OCI-LY1 (cell line): ENCODE results near the gene ARHGEF28.

Source experiments
- H2AFZ ChIP-seq: fragments of 200-600 bp; sonication (generic), shearing (Covaris generic); 2 replicates; pipeline ENCODE4 v1.6.0; 2014; ENCODE audit warnings: antibody characterized with exemption, mild to moderate bottlenecking, low read length
- H3F3A ChIP-seq: fragments of 200-600 bp; sonication (generic), shearing (Covaris generic); 2 replicates; pipeline ENCODE4 v1.6.0; 2014; ENCODE audit warnings: mild to moderate bottlenecking, antibody characterized with exemption, low read length, moderate library complexity; ENCODE audit not compliant: insufficient read depth
- H3K27ac ChIP-seq: fragments of 200-600 bp; sonication (generic); 2 replicates; pipeline ENCODE4 v1.5.1; 2014; ENCODE audit warnings: low read length, mixed run types, mild to moderate bottlenecking, low read depth; ENCODE audit not compliant: poor library complexity, severe bottlenecking
- H3K27me3 ChIP-seq: fragments of 200-600 bp; sonication (generic); 2 replicates; pipeline ENCODE4 v1.6.0; 2014; ENCODE audit warnings: antibody characterized with exemption, mild to moderate bottlenecking, low read length, moderate library complexity; ENCODE audit not compliant: insufficient read depth
- H3K36me3 ChIP-seq: fragments of 200-600 bp; sonication (generic); 2 replicates; pipeline ENCODE4 v1.6.1; 2014; ENCODE audit warnings: mild to moderate bottlenecking, antibody characterized with exemption, low read length, moderate library complexity, mixed read lengths; ENCODE audit not compliant: insufficient read depth
- H3K4me1 ChIP-seq: fragments of 200-600 bp; sonication (generic); 2 replicates; pipeline ENCODE4 v1.5.1; 2014; ENCODE audit warnings: mild to moderate bottlenecking, low read length, moderate library complexity; ENCODE audit not compliant: insufficient read depth, severe bottlenecking
- H3K4me2 ChIP-seq: fragments of 200-600 bp; sonication (generic), shearing (Covaris generic); 2 replicates; pipeline ENCODE4 v1.6.1; 2014; ENCODE audit warnings: low read length
- H3K4me3 ChIP-seq: fragments of 200-600 bp; sonication (generic); 2 replicates; pipeline ENCODE4 v1.5.1; 2014; ENCODE audit warnings: low read length, low read depth, mild to moderate bottlenecking, mixed read lengths; ENCODE audit not compliant: poor library complexity, severe bottlenecking
- H3K79me2 ChIP-seq: fragments of 200-600 bp; shearing (Covaris generic); 2 replicates; pipeline ENCODE4 v1.6.1; 2016; ENCODE audit warnings: mixed run types, low read length, mixed read lengths; ENCODE audit not compliant: insufficient read depth
- H3K9ac ChIP-seq: fragments of 200-600 bp; sonication (generic), shearing (Covaris generic); 2 replicates; pipeline ENCODE4 v1.6.1; 2014; ENCODE audit warnings: mild to moderate bottlenecking, low read length, mixed read lengths
- H3K9me2 ChIP-seq: fragments of 200-600 bp; sonication (generic), shearing (Covaris generic); 2 replicates; pipeline ENCODE4 v1.6.1; 2014; ENCODE audit warnings: low read depth, mild to moderate bottlenecking, low read length, mixed read lengths
- H3K9me3 ChIP-seq: fragments of 200-600 bp; shearing (Covaris generic); 2 replicates; pipeline ENCODE4 v1.6.1; 2014; ENCODE audit warnings: low read length, mixed read lengths
- H4K20me1 ChIP-seq: fragments of 200-600 bp; sonication (generic), shearing (Covaris generic); 2 replicates; pipeline ENCODE4 v1.6.0; 2016; ENCODE audit warnings: mild to moderate bottlenecking, low read length; ENCODE audit not compliant: insufficient read depth
- EZH2 ChIP-seq: fragments of 200-600 bp; sonication (generic), shearing (Covaris generic); IDR thresholded peaks from 2 replicates; pipeline ENCODE4 v1.8.0; 2017; ENCODE audit warnings: borderline replicate concordance, mixed run types, mild to moderate bottlenecking, antibody characterized with exemption, low read length, moderate library complexity, mixed read lengths
- TF ChIP-seq, protein P1 (sequence below): fragments of 200-600 bp; sonication (generic), shearing (Covaris generic); IDR thresholded peaks from 2 replicates; pipeline ENCODE4 v1.5.1; 2017; ENCODE audit warnings: mild to moderate bottlenecking, antibody characterized with exemption, low read length, moderate library complexity, mixed read lengths

The ARHGEF28 gene

DNA sequence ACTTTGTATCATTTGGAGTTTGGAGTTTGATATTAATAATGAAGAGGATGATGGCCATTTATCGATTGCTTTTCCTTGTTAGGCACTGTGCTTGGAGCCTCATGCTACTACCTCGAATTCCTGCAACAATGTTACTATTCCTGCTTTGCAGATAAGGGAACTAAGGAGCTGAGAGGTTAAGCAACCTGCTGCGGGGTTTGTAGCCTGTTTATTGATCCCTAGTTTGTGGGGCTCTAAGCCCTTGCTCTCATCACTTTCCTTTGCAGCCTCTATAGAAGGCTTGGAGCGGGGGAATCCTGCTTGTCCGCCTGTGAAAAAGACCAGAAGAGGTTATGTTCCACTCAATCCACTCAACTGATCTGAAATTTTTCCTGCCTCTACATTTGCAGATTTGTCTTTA, 15.8 kb downstream of the ARHGEF28 start:
- no peaks in the 10 kb centered on the region for H3K9me2 ChIP-seq
- H3K4me3 ChIP-seq: no peak overlapping the region

DNA sequence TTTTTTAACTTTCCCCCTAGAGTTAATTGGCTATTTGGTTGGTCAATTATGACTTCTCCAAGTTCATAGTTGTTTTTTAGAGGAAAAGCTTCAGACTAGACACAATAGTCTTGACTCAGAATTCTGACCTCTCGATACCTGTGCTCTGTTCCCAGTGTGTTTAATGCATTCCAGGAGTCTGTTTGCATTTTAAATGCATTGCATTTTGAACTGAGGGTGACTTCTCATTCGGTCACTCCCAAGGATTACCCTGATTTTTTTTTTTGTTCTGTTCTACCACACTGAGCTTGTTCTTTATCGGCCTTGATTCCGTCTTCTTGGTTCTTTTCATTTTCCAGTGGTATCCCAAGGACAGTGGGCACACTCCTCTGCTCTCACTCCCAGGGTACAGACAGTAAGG, 16.3 kb downstream of the ARHGEF28 start:
- no peak overlapping the region for H3K4me3 ChIP-seq
- no peak overlapping the region for H3K9ac ChIP-seq
- no peaks in the 10 kb centered on the region for H3K9me3 ChIP-seq
- no peaks in the 10 kb centered on the region for H3K79me2 ChIP-seq
- H2AFZ ChIP-seq: no peak overlapping the region
- H3K4me2 ChIP-seq: no peak overlapping the region
- H3K27me3 ChIP-seq: no peaks in the 10 kb centered on the region
- no peak overlapping the region for H3K27ac ChIP-seq
- no peaks in the 10 kb centered on the region for H3F3A ChIP-seq
- no peaks in the 10 kb centered on the region for H3K4me1 ChIP-seq
- no peak for TF ChIP-seq EZH2
- TF ChIP-seq, protein P1, sequence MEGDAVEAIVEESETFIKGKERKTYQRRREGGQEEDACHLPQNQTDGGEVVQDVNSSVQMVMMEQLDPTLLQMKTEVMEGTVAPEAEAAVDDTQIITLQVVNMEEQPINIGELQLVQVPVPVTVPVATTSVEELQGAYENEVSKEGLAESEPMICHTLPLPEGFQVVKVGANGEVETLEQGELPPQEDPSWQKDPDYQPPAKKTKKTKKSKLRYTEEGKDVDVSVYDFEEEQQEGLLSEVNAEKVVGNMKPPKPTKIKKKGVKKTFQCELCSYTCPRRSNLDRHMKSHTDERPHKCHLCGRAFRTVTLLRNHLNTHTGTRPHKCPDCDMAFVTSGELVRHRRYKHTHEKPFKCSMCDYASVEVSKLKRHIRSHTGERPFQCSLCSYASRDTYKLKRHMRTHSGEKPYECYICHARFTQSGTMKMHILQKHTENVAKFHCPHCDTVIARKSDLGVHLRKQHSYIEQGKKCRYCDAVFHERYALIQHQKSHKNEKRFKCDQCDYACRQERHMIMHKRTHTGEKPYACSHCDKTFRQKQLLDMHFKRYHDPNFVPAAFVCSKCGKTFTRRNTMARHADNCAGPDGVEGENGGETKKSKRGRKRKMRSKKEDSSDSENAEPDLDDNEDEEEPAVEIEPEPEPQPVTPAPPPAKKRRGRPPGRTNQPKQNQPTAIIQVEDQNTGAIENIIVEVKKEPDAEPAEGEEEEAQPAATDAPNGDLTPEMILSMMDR: no peak
- H3K36me3 ChIP-seq: no peaks in the 10 kb centered on the region
- H3K9me2 ChIP-seq: no peaks in the 10 kb centered on the region
- no peaks in the 10 kb centered on the region for H4K20me1 ChIP-seq

More for the DNA sequence above, 15.8 kb downstream of the ARHGEF28 start:
- Histone ChIP-seq H3K79me2 (no peaks in the 10 kb centered on the region), H3K4me1 (no peaks in the 10 kb centered on the region), H3F3A (no peaks in the 10 kb centered on the region), H3K9ac (no peak overlapping the region), H3K27ac (no peak overlapping the region), H3K4me2 (no peak overlapping the region), H3K36me3 (no peaks in the 10 kb centered on the region), H4K20me1 (no peaks in the 10 kb centered on the region), H3K27me3 (no peaks in the 10 kb centered on the region), H2AFZ (no peak overlapping the region), H3K9me3 (no peaks in the 10 kb centered on the region)
- TF ChIP-seq EZH2: no peak
- TF ChIP-seq, protein P1: no peak

DNA sequence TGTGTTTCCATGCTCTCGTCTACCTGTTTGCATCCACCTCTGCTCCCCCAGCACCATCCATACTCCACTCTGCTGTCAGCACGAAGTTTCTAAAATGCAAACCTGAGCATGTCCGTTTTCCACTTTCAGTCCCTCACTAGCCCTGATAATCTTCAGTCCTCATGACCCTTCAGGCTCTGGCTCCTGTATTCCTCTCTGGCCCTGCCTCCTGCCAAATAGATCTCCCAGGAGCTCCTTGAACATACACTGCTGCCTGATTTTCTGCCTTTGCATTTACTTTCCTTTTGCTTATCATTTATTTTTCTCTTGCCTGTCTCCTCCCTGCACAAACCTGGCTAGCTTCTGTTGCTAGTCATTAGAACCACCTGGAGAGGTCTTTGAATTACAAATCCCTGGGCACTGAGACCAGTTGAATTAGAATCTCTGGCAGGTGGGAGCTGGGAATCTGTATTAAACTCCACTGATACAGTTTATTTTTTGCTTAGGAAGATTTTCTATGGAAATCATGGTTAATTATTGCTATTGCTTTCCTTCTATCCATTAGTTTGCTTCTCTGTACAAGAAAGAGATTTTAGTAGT, 18.5 kb downstream of the ARHGEF28 start:
- H3K79me2 ChIP-seq: no peaks in the 10 kb centered on the region
- no peaks in the 10 kb centered on the region for H4K20me1 ChIP-seq
- no peaks in the 10 kb centered on the region for H3K36me3 ChIP-seq
- no peak for TF ChIP-seq EZH2
- TF ChIP-seq, protein P1: no peak
- H3K9ac ChIP-seq: no peak overlapping the region
- H3K9me3 ChIP-seq: no peaks in the 10 kb centered on the region
- no peak overlapping the region for H3K4me2 ChIP-seq
- no peaks in the 10 kb centered on the region for H3K4me1 ChIP-seq
- no peak overlapping the region for H2AFZ ChIP-seq
- no peak overlapping the region for H3K27ac ChIP-seq
- H3K27me3 ChIP-seq: no peaks in the 10 kb centered on the region
- no peaks in the 10 kb centered on the region for H3F3A ChIP-seq
- no peaks in the 10 kb centered on the region for H3K9me2 ChIP-seq
- no peak overlapping the region for H3K4me3 ChIP-seq
